IPS DF 4.7 (cell line): Measurements from ENCODE around the gene OR13J1.
"Not testable (repeated sequence)": the region's sequence is repeated elsewhere in the genome, so short reads cannot be mapped to it uniquely, and the experiment has no call there.

Experiments
- DNase-seq: peaks from one replicate; pipeline ENCODE4 v3.0.0-alpha.2; 2013; ENCODE audit warnings: low spot score; ENCODE audit errors: extremely low read depth

Gene OR13J1

DNA sequence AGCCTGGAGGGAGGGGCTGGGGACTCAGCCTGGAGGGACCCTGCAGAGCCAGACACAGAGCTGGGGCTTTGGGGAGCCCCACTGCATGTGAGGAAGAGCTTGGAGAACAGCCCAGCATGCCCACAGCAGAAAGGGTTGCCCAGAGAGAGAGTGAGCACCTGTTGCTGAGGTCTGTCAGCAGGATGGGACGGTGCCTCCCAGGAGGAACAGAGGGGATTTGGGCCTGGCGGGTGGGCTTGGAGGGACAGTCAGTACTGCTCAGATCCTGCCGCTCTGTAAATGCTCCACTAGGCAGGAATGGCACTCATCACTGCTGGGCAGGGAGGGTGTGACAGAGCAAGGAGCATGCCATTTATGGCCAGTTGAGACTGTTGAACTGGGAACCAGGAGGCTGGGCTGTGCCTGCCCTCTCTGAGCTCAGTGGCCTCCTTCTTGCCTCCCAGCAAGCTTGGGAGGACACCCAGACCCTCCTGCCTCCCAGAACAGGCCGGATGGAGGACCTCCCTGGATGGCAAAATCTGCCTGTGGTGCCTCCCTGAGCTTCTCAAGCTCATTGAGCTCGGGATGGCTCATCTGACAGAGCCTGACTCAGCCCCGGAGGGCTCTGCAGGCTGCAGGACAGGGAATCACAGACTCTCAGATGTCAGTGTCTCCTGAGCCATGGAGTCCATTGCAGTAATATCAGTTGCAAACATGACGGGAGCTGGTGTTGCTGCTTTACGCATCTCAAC, 35.0 kb upstream of the OR13J1 start:
- no peak for DNase-seq

DNA sequence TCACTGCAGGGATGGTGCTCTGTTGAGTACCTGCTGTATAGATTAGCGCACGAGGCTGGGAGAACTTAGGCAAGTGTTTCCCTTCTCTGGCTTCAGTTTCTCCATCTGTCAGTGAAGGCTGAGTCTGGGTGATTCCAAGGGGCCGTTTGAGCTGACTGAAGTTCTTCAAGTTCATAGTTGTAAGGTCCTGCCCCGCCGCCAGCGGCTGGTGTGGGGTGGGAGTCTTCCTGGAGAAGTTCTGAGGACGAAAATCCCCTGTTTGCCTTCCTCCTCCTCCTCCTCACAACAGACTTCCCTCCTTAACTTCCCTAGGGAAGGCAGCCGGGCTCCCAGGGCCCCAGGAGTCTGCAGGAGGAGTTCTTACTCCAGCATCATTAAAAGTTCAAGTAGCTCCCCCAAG, 34.1 kb upstream of the OR13J1 start:
- DNase-seq = no peak

DNA sequence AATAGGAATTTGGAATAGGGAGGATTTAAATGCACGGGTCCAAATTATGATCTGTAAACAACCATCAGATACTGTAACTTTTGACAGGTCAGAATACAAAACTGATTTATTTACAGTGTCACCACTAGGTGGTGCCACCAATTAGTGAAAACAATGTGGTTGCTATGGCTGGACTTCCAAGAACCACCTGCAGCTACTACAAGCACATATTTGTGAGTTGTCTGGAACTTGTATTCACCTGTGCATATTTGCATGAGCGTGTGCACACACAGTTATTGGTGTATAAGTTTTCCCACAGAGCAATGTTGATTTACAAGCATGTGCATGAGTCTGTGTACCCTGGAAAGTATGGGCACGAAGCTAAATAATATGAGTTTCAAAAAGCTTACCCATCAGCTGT, 32.8 kb upstream of the OR13J1 start:
- no peak for DNase-seq

DNA sequence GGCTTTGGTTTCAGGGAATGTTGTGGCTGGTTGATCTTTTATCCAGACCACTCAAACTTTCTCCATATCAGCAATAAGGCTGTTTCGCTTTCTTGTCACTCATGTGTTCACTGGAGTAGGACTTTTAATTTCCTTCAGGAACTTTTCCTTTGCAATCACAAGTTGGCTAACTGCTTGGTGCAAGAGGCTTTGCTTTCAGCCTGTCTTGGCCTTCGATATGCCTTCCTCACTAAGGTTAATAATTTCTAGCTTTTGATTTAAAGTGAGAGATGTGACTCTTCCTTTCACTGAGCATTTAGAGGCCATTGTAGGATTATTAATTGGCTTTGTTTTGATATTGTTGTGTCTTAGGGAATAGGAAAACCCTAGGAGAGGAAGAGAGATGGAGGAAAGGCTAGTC, 28.8 kb upstream of the OR13J1 start:
- DNase-seq = no peak

DNA sequence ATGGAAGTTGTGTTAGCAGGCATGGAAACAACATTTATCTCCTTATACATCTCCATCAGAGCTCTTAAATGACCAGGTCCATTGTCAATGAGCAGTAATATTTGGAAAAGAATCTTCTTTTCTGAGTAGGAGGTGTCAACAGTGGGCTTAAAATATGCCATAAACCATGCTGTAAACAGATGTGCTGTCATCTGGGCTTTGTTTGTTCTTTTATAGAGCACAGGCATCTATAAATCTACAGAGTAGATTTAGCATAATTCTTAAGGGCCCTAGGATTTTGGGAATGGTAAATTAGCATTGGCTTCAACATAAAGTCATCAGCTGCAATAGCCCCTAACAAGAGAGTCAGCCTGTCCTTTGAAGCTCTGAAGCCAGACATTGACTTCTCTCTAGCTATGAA, 28.1 kb upstream of the OR13J1 start:
- no peak for DNase-seq

DNA sequence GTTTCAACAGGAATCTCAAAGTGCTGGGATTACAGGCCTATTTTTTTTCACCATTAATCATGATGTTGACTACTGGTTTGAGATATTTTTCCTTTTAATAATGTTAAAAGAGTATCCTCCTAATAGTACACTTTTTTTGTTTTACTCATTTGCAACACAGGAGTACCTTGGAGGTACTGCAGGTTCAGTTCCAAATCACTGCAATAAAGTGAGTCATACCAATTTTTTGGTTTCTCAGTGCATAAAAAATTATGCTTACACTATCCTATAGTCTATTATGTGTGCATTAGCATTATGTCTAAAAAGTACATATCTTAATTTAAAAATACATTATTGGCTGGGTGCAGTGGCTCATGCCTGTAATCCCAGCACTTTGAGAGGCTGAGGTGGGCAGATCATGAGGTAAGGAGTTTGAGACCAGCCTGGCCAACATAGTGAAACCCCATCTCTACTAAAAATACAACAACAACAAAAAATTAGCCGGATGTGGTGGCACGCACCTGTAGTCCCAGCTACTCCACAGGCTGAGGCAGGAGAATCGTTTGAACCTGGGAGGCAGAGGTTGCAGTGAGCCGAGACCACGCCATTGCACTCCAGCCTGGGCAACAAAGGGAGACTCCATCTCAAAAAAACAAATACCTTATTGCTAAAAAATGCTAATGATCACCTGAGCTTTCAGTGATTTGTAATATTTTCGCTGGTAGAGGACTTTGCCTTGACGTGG, 27.3 kb upstream of the OR13J1 start:
- not testable (repeated sequence) for DNase-seq

DNA sequence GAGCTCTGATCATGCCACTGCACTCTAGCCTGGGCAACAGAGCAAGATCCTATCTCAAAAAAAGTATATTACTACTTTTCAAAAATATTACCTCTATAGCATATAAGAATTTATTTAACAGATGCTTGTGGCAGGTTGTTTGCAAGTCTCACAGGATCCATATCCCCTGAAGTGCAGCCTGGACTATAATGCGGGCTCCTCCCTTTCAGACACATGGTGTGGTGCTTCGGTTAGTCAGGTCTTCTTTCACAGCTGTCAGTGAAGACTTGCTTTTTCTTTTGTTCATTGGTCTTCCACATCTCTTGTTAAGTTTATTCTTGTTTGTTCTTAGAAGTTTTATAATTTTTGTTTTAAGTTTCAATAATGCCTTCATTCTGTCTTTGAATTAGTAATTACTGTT, 26.4 kb upstream of the OR13J1 start:
- no peak for DNase-seq

DNA sequence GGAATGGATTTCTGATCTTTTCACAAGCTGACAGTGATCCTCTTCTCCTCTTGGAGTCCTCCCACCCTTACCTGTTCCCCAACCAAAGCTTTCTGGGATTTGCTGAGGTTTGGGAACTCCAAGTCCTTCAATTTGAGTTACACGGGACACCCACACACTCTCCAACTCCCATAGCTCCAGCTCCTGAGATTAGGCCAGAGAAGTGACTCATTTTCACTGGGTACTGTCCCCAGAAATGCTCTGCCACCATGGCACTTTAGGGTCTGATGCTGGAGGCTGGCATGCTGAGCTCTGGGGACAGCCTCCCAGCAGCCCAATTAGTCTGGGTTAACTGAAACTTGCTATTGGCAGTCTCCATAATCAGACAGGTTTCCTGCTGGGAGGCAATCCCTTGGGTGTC, 21.9 kb upstream of the OR13J1 start:
- DNase-seq = no peak

DNA sequence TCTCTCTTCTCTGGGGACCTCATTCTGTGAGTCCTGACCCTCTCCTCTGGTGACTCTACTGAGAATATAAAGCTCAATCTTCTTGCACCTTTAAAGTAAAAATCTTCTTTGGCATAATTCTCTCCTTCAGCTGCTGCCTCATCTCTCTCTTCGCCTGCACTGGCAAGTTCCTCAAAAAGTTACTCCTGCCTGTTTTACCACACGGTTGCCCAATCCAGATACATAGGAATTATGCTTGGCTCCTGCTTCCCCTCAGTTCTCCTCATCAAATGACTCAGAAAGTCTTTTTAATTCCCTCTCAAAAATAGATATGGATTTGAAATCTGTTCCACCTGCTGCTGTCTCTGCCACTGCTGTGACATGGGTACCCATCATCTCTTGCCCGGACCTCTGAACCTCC, 21.4 kb upstream of the OR13J1 start:
- no peak for DNase-seq

DNA sequence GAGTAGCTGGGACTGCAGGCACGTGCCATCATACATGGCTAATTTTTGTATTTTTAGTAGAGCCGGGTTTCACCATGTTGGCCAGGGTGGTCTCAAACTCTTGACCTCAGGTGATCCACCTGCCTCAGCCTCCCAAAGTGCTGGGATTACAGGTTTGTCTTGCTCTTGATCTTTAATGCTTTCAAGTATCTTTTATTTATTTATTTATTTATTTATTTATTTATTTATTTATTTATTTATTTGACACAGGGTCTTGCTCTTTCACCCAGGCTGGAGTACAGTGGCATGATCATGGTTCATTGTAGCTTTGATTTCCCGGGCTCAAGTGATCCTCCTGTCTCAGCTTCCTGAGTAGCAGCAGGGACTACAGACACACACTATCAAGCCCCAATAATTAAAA, 14.7 kb upstream of the OR13J1 start:
- not testable (repeated sequence) for DNase-seq

DNA sequence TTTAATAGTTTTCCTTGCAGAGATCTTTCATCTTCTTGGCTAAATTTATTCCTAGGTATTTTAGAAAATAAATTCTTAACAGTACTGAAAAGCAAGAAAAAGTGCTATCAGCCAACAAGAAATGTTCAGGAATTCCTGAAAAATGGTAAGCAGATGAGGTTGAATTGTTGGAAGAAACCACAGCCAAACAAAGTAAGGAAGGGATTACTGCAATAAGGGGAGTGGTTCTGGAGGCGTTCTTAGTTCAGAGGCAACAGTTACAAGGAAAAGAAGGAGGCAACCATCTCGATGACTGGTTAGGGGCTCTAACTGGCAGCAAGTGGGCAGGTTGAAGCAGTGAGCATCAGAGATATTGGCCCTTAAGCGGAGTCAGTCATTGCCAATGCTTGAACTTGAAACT, 12.8 kb upstream of the OR13J1 start:
- DNase-seq = no peak

DNA sequence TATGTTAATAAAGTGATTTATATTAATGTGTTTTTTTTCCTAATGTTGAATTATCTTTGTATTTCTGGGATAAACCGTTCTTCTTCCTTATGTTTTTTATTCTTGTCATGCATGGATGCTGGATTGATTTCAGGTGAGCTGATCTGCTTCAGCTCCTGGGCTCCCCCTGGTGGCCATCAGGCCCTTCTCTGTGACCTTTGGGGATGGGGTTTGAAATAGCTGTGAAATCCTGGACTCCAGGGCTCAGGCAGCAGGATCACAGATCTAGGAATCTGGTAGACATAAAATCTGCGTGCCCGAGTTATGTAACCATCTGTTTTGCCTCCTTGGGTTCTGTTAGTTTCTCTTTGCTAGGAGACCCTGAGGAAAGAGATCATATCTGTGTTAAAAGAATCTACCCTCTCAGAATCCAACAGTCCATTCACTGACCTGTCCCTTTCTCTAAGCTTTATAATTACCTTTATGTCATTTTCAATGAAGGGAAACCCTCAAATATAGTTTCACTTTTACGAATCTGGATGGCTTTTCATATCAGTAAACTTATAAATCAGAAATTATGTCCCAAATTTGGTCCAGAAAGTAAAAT, 12.2 kb upstream of the OR13J1 start:
- DNase-seq = peak; percentile 74

DNA sequence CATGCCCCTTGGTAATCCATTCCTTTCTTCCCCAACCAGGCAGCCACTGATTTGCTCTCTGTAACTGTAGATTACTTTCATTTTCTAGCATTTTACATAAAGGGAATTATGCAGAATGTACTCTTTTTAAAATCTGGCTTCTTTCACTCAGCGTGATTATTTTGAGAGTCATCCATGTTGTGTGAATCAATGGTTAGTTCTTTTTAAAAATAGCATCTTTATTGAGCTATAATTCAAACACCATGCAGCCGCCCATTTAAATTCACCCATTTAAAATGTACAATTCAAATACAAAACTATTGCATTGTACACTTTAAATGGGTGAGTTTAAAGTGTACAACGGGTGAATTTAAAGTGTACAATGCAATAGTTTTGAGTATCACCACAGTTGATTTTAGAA, 2.3 kb upstream of the OR13J1 start:
- no peak for DNase-seq

DNA sequence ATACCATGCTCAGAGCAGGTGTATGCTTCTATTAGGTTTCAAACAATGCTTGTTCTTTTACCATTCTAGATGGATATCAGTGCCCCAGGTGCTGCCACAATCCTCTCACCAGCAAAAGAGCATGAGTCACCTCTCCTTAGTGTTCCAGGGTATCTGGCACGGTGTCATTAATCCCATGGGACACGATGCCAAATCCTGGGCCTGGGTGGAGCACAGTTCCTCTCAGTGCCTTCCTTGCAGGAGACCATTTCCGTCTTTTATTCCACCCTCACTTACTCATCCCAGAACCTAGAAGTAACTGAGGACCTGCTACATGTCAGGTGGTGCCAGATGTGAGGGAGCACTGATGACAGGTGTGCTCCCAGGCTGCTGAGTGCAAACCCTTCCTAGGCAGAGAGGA, 1.3 kb upstream of the OR13J1 start:
- DNase-seq = no peak

DNA sequence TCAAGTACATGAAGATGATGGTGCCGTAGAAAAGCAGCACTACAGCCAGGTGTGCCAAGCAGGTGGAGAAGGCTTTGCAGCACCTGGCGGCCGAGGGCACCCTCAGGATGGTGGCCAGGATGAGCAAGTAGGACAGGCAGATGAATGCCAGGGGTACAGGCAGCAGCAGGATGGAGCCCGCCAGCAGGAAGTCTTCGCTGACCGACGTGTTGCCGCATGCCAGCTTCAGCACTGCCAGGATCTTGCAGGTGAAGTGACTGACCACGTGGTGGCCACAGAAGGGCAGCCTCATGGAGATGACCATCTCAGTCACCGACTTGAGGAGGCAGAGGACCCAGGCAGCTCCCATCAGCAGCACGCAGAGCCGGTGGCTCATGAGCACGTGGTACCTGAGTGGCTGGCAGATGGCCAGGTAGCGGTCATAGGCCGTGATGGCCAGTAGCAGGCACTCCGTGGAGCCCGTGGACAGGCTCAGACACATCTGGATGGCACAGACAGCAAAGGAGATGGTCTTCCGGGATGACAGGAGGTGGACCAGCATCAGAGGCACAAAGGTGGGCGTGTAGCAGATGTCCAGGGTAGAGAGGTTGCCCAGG, 482 bp downstream of the OR13J1 start:
- DNase-seq = no peak

DNA sequence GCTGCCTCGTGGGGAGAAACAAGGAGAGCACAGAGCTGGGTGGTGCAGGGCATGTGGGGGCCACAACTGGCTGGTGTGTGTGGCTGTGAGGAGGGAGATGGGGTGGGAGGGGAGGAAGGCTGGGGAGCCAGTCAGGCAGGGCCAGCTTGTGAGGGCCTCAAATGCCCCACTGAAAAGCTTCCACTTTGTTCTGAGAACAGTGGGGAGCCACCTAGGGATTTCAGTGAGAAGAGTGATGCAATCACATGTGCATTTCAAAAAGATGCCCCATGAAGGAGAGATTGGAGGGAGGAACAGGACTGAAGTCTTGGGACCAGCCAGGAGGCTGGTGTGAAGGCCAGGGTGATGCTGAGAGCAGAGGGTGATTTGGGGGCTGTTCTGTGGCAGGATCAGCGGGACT, 1.3 kb downstream of the OR13J1 start:
- no peak for DNase-seq

DNA sequence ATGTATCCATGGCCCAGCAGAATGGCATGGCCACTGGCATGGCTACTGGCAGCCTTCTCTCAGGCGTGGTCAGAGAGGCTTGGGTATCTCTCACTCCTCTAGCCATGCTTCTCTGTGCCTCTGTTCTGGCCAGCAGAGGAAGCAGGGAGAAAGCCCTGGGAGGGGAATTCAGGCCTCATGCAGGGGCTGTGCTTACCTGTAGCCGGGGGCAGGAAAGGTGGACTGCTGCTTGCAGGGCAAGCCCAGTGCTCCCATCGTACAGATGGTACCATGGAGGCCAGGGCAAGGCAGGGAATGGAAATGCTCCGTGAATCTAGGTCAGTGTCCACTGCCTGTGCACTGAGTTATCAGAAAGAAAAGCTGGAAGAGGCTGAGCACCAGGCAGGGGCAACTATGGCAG, 2.7 kb downstream of the OR13J1 start:
- DNase-seq = no peak

DNA sequence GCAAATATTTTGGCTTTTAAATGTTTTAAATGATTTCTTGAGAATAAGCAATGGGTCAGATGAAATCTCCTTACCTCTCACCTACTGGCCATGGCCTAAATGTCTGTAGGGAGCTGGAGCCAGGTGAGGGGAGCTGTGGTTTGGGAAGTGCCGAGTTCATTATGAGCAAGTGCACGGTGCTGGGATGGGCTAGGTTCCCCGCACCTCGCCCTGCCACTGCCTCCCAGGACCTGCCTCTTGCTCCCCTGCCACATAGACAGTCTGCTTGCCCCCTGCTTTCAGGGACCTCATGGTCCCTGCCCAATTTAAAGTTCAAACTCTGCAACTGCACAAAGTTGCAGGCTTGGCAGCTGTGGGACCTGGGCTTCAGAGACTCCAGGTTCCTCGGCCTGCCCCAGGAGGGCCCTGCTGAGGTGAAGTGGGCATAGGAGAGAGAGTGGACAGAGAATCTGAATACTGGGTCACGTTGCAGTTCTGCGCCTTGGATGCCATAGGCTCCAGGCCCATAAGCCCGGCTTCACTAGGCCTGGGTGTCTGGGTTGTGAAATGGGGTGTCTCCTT, 5.4 kb downstream of the OR13J1 start:
- no peak for DNase-seq

DNA sequence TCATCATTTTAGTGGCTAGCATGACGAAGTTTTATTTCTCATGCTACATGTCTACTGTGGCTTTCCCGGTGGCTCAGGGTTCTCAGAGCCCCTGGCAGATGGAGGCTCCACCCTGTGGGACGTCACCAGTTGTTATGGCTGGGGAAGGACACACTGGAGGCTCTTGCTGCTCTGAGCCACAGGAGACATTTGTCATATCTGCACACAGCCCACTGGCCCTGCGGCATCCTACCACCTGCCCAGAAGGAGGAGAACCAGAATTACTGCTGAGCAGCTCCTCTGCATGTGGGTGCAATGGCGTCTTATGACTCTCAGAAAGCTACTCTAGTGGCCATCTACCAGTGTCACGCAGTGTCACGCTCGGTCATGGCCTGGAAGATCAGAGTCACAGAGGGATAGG, 6.6 kb downstream of the OR13J1 start:
- no peak for DNase-seq

DNA sequence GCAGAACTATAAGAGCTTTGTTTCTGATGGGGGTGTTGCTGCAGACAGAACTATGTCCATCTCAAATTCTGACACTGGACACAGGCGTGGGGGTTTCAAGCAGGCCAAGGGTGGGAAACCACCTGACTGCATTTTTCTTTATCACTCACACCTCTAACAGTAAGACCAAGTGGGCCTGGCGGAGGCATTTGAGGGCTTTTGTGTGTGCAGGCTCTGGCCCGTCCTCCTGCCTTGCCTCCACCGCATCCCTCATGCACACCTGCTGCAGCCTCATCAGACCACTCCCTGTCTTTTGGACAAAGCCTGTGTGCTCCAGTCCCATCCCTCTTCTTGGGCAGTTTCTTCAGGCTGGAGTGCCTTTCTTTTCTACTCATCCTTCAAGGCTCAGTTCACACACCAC, 7.9 kb downstream of the OR13J1 start:
- DNase-seq = no peak

DNA sequence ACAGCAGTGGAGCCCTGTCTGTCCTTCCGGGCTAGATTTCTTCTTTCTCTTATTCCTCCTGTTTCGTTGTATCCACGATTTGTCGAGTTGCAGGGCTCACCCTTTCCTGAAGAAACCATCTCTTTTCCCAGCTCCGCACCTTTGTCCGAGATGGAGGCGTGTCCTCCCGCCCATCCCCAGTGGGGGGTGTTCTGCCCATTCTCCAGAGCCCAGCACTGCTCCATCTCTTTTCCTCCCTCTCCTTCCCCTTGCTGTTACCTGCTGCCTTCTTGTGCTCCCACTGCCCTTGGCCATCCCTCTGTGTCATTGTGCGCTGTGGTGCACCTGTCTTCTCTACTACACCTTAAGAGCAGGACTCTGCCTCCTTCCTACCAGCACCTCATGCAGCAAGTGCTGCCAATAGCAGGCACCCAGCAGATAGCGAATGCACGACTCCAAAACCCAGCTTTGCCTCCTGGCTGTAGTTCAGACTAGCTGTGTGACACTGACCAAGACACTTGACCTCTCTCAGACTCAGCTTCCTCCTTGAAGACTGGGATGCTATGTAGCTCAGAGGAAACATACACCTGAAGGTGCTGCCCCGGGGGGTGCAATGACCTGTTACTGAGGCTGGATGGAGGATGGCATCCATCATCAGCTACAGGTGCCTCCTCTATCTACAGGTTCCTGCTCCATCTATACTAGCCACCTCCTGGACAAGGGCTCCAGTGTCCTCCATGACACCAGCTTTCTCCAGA, 8.9 kb downstream of the OR13J1 start:
- DNase-seq = no peak

DNA sequence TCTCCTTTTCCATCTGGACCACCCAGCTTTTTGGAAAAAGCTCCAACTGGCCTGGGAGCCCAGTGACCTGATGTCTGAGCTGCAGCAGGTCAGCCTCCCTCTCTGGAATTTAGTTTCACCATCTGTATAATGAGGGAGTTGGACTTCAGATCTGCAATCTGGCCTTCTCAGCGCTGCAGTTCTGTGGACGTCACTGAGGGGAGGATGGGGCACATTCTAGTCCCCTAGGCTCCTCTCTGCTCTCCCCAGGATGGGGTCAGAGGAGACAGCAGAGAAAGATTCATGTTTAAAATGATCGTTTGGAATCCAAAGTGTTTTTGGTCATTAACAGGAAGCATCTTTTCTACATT, 10.2 kb downstream of the OR13J1 start:
- no peak for DNase-seq
